Adrenal gland (tissue), 5 donors: ENCODE data around the gene ALKBH8.

Source experiments
- POLR2A ChIP-seq, 2 donors: fragments of 450-650 bp; IDR thresholded peaks; one replicate each; pipeline ENCODE4 v1.6.1; 2017; ENCODE audit warnings: antibody characterized with exemption in 2 of 2, mild to moderate bottlenecking in 2 of 2, moderate library complexity in 1 of 2
- TF ChIP-seq, protein P1 (sequence below), 6 experiments: fragments of 450-650 bp in 4 of 6; fragments of 200-600 bp in 2 of 6; sonication (generic) in 1 of 6; IDR thresholded peaks; 1 replicate in 5 of 6; 2 replicates in 1 of 6; pipeline versions ENCODE4 v1.5.1 to v1.8.0; 2016 to 2021; ENCODE audit warnings: antibody characterized with exemption in 6 of 6, mild to moderate bottlenecking in 2 of 6, moderate library complexity in 1 of 6
- donor health status: DM: no; HTN: no; CAD: no.

DNA sequence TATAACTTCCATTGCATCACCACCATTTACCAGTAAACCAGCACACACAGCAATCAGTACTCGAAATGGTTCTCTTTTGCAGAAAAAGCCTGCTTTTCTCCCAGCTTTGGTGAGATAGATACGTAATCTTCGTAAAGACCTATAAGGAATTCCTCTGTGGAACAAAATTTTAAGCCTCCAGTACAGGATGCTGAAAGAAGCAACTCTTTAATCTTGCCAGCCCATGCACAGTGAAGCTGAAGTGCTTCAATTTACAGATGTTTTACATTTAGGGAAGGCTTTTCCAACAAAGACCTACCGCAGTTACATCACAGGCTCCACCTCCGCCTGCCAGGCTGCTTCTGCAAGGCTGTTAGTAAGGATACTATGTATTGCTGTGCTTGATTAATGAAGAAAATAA, 27.3 kb upstream of the ALKBH8 start:
- TF ChIP-seq, protein P1, sequence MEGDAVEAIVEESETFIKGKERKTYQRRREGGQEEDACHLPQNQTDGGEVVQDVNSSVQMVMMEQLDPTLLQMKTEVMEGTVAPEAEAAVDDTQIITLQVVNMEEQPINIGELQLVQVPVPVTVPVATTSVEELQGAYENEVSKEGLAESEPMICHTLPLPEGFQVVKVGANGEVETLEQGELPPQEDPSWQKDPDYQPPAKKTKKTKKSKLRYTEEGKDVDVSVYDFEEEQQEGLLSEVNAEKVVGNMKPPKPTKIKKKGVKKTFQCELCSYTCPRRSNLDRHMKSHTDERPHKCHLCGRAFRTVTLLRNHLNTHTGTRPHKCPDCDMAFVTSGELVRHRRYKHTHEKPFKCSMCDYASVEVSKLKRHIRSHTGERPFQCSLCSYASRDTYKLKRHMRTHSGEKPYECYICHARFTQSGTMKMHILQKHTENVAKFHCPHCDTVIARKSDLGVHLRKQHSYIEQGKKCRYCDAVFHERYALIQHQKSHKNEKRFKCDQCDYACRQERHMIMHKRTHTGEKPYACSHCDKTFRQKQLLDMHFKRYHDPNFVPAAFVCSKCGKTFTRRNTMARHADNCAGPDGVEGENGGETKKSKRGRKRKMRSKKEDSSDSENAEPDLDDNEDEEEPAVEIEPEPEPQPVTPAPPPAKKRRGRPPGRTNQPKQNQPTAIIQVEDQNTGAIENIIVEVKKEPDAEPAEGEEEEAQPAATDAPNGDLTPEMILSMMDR (IDR thresholded peaks at IDR 0.05), result no peak
- TF ChIP-seq POLR2A (IDR thresholded peaks at IDR 0.05), result no peak
